ENCODE results near the gene PELO.

PELO gene

GRCh38 chr5:52799983-52800393 lies 12.3 kb downstream of the PELO start:
- peak overlapping the region; percentile 68 for H3K4me3 ChIP-seq (ENCODE audit: low read depth, low read length)
- peak; percentile 86 for DNase-seq (ENCODE audit: low read depth)
- no peak for TF ChIP-seq CTCF (IDR thresholded peaks at IDR 0.05; ENCODE audit: low read depth, low read length, missing control alignments)

GRCh38 chr5:52800394-52801213 lies 12.9 kb downstream of the PELO start:
- no peak for DNase-seq (ENCODE audit: low read depth)
- TF ChIP-seq CTCF (IDR thresholded peaks at IDR 0.05; ENCODE audit: low read depth, low read length, missing control alignments) = no peak
- H3K4me3 ChIP-seq (ENCODE audit: low read depth, low read length) = peak overlapping the region; percentile 68

DNA sequence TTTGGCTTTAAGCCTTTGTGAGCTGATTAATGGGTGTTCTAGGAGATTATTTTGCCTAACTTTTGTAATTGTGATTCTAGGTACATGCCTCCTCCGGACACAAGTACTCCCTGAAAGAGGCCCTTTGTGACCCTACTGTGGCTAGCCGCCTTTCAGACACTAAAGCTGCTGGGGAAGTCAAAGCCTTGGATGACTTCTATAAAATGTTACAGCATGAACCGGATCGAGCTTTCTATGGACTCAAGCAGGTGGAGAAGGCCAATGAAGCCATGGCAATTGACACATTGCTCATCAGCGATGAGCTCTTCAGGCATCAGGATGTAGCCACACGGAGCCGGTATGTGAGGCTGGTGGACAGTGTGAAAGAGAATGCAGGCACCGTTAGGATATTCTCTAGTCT lies 13.6 kb downstream of the PELO start:
- no peak for TF ChIP-seq CTCF (IDR thresholded peaks at IDR 0.05; ENCODE audit: low read depth, low read length, missing control alignments)
- no peak for DNase-seq (ENCODE audit: low read depth)
- peak overlapping the region; percentile 68 for H3K4me3 ChIP-seq (ENCODE audit: low read depth, low read length)

DNA sequence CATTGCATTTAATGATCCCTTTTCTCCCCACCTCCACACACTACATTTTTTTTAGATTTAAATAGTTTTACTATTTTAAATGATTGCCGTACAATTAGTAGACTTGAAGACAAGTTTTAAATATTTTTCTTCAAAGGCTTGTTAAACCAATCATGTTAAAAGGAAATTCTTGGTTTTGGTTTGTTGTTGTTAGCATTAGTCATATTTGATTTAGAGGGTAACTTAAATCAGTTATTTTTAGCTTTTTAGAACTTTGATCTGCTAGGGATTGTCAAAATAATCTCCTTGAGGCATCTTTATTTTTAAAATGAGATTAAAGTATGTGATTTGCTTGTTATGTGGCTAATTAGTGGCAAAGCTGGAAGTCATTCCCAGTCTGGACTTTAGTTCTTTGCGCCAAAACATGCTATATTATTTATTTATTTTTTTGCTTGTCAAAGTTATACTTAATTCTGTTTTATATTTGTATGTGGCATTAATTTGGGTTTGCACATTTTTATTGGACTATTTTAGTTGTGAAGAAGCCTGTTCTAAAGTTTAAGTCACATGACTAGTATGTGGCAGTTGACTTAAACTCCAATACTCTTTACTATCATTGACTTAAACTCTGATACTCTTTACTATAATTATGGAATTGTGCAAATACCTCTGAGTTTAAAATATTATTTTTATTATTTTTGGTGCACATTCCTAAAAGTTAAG lies 14.7 kb downstream of the PELO start:
- no peak for DNase-seq (ENCODE audit: low read depth)
- no peak for TF ChIP-seq CTCF (IDR thresholded peaks at IDR 0.05; ENCODE audit: low read depth, low read length, missing control alignments)
- H3K4me3 ChIP-seq (ENCODE audit: low read depth, low read length) = peak overlapping the region; percentile 68; the same call in 1 of the 2 replicates

DNA sequence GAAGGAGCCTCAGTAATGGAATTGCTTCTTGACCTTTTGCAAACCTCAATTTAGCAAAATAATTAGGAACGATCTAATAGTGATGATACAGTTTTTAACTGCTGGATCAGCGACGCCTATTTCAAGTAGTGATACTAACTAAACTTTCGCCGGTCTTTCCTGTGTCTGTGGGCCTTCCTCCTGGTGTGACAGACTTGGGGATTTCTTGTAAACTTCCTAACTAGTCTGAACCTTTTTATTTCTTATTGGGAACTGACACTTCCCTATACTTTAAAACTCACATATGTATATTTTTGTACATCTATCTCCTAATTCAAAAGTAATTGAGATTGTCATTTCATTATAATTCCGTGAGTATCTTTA lies 15.2 kb downstream of the PELO start:
- no peak for DNase-seq (ENCODE audit: low read depth)

GRCh38 chr5:52804387-52804791 lies 16.7 kb downstream of the PELO start:
- H3K4me3 ChIP-seq (ENCODE audit: low read depth, low read length) = no peak overlapping the region
- TF ChIP-seq CTCF (IDR thresholded peaks at IDR 0.05; ENCODE audit: low read depth, low read length, missing control alignments) = no peak
- DNase-seq (ENCODE audit: low read depth) = no peak

More for the DNA sequence above, 15.2 kb downstream of the PELO start:
- no peak for TF ChIP-seq CTCF (IDR thresholded peaks at IDR 0.05; ENCODE audit: low read depth, low read length, missing control alignments)
- no peak overlapping the region; the same call in 1 of the 2 replicates for H3K4me3 ChIP-seq (ENCODE audit: low read depth, low read length)
